ENCODE measurements around the gene GZF1.
A peak's percentile ranks its signal among the peaks of the same experiment; 100 is the strongest.
"Not testable (repeated sequence)": the region's sequence is repeated elsewhere in the genome, so short reads cannot be mapped to it uniquely, and the experiment has no call there.

Gene GZF1

DNA sequence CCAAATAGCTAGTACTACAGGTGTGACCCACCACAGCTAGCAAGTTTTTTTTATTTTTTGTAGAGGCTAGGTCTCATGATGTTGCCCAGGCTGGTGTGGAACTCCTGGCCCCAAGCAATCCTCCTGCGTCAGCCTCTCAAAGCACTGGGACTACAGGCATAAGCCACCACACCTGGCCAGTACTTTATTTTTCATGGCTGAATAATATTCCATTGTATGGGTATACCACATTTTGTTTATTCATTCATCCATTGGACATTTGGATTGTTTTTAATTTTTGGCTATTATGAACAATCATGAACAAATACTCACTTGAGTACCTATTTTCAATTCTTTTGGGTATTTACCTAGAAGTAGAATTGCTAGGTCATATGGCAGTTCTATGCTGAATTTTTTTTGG, 18.4 kb upstream of the GZF1 start:
- H3K4me3 ChIP-seq (ENCODE audit: low read length), result no peak overlapping the region
- TF ChIP-seq, protein P1, sequence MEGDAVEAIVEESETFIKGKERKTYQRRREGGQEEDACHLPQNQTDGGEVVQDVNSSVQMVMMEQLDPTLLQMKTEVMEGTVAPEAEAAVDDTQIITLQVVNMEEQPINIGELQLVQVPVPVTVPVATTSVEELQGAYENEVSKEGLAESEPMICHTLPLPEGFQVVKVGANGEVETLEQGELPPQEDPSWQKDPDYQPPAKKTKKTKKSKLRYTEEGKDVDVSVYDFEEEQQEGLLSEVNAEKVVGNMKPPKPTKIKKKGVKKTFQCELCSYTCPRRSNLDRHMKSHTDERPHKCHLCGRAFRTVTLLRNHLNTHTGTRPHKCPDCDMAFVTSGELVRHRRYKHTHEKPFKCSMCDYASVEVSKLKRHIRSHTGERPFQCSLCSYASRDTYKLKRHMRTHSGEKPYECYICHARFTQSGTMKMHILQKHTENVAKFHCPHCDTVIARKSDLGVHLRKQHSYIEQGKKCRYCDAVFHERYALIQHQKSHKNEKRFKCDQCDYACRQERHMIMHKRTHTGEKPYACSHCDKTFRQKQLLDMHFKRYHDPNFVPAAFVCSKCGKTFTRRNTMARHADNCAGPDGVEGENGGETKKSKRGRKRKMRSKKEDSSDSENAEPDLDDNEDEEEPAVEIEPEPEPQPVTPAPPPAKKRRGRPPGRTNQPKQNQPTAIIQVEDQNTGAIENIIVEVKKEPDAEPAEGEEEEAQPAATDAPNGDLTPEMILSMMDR (conservative IDR thresholded peaks at IDR 0.05; ENCODE audit: low read depth, low read length), result no peak
- no peak for DNase-seq (ENCODE audit: low read depth)

- no peak overlapping the region for H3K4me3 ChIP-seq (ENCODE audit: low read length)
- no peak for DNase-seq (ENCODE audit: low read depth)
- TF ChIP-seq, protein P1 (conservative IDR thresholded peaks at IDR 0.05; ENCODE audit: low read depth, low read length), result no peak
These were observed 17.6 kb upstream of the GZF1 start for GRCh38 chr20:23344336-23344735.

DNA sequence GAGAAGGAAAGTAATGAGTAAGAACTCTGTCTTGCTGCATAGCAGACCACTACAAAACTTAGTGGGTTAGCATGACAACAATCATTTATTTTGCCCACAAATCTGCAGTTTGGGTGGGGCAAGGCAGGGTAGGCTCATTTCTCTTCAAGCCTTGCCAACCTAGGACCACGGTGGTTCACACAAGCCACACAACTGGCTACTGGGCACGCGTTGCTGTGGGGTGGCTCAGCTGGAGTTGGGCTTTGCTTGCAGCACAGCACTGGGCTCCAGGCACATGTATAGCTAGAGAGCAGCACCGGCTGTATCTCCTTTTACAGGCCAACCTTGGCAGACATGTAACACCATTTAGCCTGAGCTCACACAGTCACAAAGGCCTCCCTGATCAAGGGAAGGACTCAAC, 16.0 kb upstream of the GZF1 start:
- TF ChIP-seq, protein P1 (conservative IDR thresholded peaks at IDR 0.05; ENCODE audit: low read depth, low read length), result no peak
- DNase-seq (ENCODE audit: low read depth), result no peak
- H3K4me3 ChIP-seq (ENCODE audit: low read length), result no peak overlapping the region

DNA sequence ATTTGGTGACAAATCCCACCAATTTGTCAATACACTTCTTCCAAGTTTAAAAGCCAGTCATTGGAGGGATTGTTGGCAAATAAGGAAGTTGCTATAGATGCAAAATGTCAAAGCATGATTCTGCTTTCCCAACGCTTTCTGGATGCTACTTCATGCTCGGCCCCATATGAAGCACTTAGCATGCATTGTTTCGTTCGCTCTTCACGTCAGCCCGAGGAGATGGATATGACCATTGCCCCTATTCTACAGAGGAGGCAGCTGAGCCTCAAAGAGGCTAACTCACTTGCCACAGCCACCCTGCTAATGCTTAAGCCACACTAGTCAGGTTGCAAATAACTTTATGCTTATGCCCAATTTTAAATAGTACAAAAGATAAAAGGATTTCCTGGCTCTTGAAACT, 14.2 kb upstream of the GZF1 start:
- H3K4me3 ChIP-seq (ENCODE audit: low read length), result no peak overlapping the region
- DNase-seq (ENCODE audit: low read depth), result no peak
- TF ChIP-seq, protein P1 (conservative IDR thresholded peaks at IDR 0.05; ENCODE audit: low read depth, low read length), result no peak

DNA sequence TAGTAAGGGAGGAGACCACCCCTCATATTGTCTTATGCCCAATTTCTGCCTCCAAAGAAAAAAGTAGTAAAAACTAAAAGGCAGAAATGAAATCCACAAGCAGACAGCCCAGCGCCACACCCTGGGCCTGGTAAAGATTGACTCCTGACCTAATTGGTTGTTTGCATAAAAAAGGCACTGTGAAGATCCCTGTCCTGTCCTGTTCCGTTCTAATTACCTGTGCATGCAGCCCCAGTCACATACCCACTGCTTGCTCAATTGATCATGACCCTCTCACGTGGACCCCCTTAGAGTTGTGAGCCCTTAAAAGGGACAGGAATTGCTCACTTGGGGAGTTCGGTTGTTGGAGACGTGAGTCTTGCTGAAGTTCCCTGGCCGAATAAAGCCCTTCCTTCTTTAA, 13.5 kb upstream of the GZF1 start:
- not testable (repeated sequence) for H3K4me3 ChIP-seq (ENCODE audit: low read length); DNase-seq (ENCODE audit: low read depth)

- DNase-seq (ENCODE audit: low read depth), result no peak
- H3K4me3 ChIP-seq (ENCODE audit: low read length), result peak overlapping the region; percentile 85
- TF ChIP-seq, protein P1 (conservative IDR thresholded peaks at IDR 0.05; ENCODE audit: low read depth, low read length), result peak; percentile 47
These were observed 12.4 kb upstream of the GZF1 start for GRCh38 chr20:23349338-23350195.

- peak within 1 kb of the TSS; percentile 85 for H3K4me3 ChIP-seq (ENCODE audit: low read length)
- DNase-seq (ENCODE audit: low read depth), result peak; percentile 95
- TF ChIP-seq, protein P1 (conservative IDR thresholded peaks at IDR 0.05; ENCODE audit: low read depth, low read length), result no peak
These were observed 11.6 kb upstream of the GZF1 start, which contains the start of gene NXT1 for GRCh38 chr20:23350196-23350903. NXT1 (plus strand) TSS chr20:23350791; CDS start chr20:23354042, 3,251 bp downstream.

All from retinal pigment epithelial cell (primary cell).